ENCODE measurements around the gene MOV10.

DNA sequence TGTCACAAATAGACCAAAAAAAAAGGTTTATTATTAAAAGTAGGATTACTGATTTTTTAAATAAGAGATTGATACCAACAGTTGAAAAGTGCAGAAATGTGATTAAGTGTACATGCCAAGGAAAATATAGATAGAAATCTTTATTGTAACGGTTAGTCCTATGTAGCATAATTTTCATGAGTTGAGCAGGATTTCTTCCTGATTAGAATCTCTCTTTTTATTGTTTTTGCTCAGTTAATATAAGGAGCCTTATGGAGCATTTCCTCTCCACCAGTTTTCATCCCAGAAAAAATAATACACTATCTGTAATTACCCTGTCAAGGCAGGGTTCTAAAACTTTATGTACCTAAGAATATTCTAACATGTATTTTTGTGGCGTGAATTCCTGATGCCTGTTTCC lies 31.4 kb upstream of the MOV10 start:
- TF ChIP-seq, protein P1, sequence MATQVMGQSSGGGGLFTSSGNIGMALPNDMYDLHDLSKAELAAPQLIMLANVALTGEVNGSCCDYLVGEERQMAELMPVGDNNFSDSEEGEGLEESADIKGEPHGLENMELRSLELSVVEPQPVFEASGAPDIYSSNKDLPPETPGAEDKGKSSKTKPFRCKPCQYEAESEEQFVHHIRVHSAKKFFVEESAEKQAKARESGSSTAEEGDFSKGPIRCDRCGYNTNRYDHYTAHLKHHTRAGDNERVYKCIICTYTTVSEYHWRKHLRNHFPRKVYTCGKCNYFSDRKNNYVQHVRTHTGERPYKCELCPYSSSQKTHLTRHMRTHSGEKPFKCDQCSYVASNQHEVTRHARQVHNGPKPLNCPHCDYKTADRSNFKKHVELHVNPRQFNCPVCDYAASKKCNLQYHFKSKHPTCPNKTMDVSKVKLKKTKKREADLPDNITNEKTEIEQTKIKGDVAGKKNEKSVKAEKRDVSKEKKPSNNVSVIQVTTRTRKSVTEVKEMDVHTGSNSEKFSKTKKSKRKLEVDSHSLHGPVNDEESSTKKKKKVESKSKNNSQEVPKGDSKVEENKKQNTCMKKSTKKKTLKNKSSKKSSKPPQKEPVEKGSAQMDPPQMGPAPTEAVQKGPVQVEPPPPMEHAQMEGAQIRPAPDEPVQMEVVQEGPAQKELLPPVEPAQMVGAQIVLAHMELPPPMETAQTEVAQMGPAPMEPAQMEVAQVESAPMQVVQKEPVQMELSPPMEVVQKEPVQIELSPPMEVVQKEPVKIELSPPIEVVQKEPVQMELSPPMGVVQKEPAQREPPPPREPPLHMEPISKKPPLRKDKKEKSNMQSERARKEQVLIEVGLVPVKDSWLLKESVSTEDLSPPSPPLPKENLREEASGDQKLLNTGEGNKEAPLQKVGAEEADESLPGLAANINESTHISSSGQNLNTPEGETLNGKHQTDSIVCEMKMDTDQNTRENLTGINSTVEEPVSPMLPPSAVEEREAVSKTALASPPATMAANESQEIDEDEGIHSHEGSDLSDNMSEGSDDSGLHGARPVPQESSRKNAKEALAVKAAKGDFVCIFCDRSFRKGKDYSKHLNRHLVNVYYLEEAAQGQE (IDR thresholded peaks at IDR 0.05; ENCODE audit: borderline replicate concordance): no peak
- TF ChIP-seq TAF1 (IDR thresholded peaks at IDR 0.05; ENCODE audit: low read depth) (no peak), RAD21 (conservative IDR thresholded peaks at IDR 0.05) (no peak), EZH2 (IDR thresholded peaks at IDR 0.05; ENCODE audit: borderline replicate concordance, insufficient read depth, low read length, poor library complexity, severe bottlenecking) (no peak), POLR2AphosphoS5 (IDR thresholded peaks at IDR 0.05) (no peak)
- TF ChIP-seq, protein P2, sequence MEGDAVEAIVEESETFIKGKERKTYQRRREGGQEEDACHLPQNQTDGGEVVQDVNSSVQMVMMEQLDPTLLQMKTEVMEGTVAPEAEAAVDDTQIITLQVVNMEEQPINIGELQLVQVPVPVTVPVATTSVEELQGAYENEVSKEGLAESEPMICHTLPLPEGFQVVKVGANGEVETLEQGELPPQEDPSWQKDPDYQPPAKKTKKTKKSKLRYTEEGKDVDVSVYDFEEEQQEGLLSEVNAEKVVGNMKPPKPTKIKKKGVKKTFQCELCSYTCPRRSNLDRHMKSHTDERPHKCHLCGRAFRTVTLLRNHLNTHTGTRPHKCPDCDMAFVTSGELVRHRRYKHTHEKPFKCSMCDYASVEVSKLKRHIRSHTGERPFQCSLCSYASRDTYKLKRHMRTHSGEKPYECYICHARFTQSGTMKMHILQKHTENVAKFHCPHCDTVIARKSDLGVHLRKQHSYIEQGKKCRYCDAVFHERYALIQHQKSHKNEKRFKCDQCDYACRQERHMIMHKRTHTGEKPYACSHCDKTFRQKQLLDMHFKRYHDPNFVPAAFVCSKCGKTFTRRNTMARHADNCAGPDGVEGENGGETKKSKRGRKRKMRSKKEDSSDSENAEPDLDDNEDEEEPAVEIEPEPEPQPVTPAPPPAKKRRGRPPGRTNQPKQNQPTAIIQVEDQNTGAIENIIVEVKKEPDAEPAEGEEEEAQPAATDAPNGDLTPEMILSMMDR (IDR thresholded peaks at IDR 0.05; ENCODE audit: poor library complexity, severe bottlenecking): no peak
